CD4-positive, alpha-beta T cell (primary cell): Measurements from ENCODE around the gene HADHB. TPM values are rescaled to one million over a fixed set of nuclear protein-coding genes. Genes with fewer than 3 reads are reported as not detected.

ENCODE experiments used
- ATAC-seq: fragments of 200-7000 bp; cut with Tn5 transposase; one replicate; pipeline ENCODE4 v1.10.0; 2022; ENCODE audit warnings: mild to moderate bottlenecking; ENCODE audit not compliant: poor library complexity
- CTCF ChIA-PET: fragments of 350-600 bp; sonication (Branson Sonifier 250); formaldehyde crosslinking; loops from one replicate; lab custom pipeline; 2021; ENCODE audit warnings: antibody characterized with exemption, inconsistent platforms; lab: Charles Lee
- POLR2A ChIA-PET: fragments of 350-600 bp; sonication (Branson Sonifier 250); formaldehyde crosslinking; loops from one replicate; lab custom pipeline; 2021; ENCODE audit warnings: antibody characterized with exemption, inconsistent platforms; lab: Charles Lee
- DNase-seq, 14 experiments: peaks; one replicate each; pipeline ENCODE4 v3.0.0-alpha.2; 2013 to 2020; ENCODE audit warnings: mixed read lengths in 2 of 14
- H3K27ac ChIP-seq, 2 donors: one replicate each; pipeline versions ENCODE4 v1.5.1 to v1.7.0; 2013; ENCODE audit warnings: low read length in 2 of 2, low read depth in 1 of 2, mild to moderate bottlenecking in 1 of 2
- H3K27me3 ChIP-seq, 2 experiments: 1 replicate in 1 of 2; 2 replicates in 1 of 2; pipeline versions ENCODE4 v1.6.1 to v1.7.0; 2013; ENCODE audit warnings: low read length in 2 of 2, control low read depth in 1 of 2, mild to moderate bottlenecking in 1 of 2, moderate library complexity in 1 of 2; ENCODE audit not compliant: insufficient read depth in 2 of 2, control insufficient read depth in 1 of 2
- H3K36me3 ChIP-seq: one replicate; pipeline ENCODE4 v1.6.1; 2013; ENCODE audit warnings: low read length, control low read depth; ENCODE audit not compliant: insufficient read depth
- H3K4me1 ChIP-seq: one replicate; pipeline ENCODE4 v1.6.1; 2013; ENCODE audit warnings: low read length, control low read depth; ENCODE audit not compliant: insufficient read depth
- H3K4me3 ChIP-seq: one replicate; pipeline ENCODE4 v1.5.1; 2013; ENCODE audit warnings: mild to moderate bottlenecking, low read length, moderate library complexity
- H3K9me3 ChIP-seq, 2 experiments: 1 replicate in 1 of 2; 2 replicates in 1 of 2; pipeline versions ENCODE4 v1.6.1 to v1.7.0; 2013; ENCODE audit warnings: low read length in 2 of 2, mild to moderate bottlenecking in 2 of 2, control low read depth in 1 of 2, moderate library complexity in 1 of 2; ENCODE audit not compliant: control insufficient read depth in 1 of 2, insufficient read depth in 1 of 2
- H3K27ac Mint-ChIP-seq: one replicate; pipeline ENCODE4 v1.8.0; 2020; ENCODE audit warnings: mixed read lengths
- H3K27me3 Mint-ChIP-seq: one replicate; pipeline ENCODE4 v1.8.0; 2021; ENCODE audit warnings: mixed read lengths
- H3K36me3 Mint-ChIP-seq: one replicate; pipeline ENCODE4 v1.8.0; 2021; ENCODE audit warnings: low read depth, mixed read lengths
- H3K4me1 Mint-ChIP-seq: one replicate; pipeline ENCODE4 v1.8.0; 2021; ENCODE audit warnings: low read depth, mixed read lengths
- H3K4me3 Mint-ChIP-seq: one replicate; pipeline ENCODE4 v1.8.0; 2020; ENCODE audit warnings: mild to moderate bottlenecking, mixed read lengths
- H3K9me3 Mint-ChIP-seq: one replicate; pipeline ENCODE4 v1.8.0; 2020; ENCODE audit warnings: mixed read lengths
- intact Hi-C, 2 experiments: fragments of 100-400 bp; cut with DNase I in 1 of 2; cut with micrococcal nuclease in 1 of 2; formaldehyde crosslinking; loops; one replicate each; pipeline versions ENCODE4 v1.15.1 to v1.9.0; 2023 to 2025; cut with DNase I, micrococcal nuclease
- total RNA-seq, 174 experiments: library from RNA in 2 of 174; stranded (reverse) in 2 of 174; gene quantifications; one replicate each; pipeline ENCODE4 v1.2.3 and lab custom pipeline; 2021 to 2026
- TF ChIP-seq, protein P1 (sequence below): fragments of 200-600 bp; IDR thresholded peaks from one replicate; pipeline ENCODE4 v1.8.0; 2022; ENCODE audit warnings: antibody characterized with exemption, mild to moderate bottlenecking

HADHB gene
- total RNA-seq, 2 experiments from 2014 or later: 25.2 to 30.3 TPM

DNA sequence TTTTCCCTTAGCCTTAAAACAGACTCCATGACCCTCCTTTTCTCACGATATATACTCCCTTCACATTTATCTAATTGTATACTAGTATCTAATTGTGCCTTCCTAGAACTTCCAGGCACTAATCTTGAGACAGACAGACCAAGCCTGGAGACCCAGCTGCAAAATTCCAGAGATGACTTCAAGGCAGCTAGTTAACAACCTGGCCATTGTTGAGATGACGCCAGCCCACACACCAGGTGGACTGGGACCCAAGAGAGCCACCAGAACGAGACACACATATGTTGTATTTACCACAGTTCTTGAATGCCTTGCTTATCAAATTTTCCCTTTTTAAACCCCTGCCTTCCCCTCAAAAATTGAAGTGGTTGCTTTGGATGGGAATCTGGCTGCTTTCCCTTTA is 52.3 kb downstream of the HADHB start:
- no peaks in the 10 kb centered on the region for H3K36me3 ChIP-seq
- no peaks in the 10 kb centered on the region for H3K27me3 ChIP-seq
- TF ChIP-seq, protein P1, sequence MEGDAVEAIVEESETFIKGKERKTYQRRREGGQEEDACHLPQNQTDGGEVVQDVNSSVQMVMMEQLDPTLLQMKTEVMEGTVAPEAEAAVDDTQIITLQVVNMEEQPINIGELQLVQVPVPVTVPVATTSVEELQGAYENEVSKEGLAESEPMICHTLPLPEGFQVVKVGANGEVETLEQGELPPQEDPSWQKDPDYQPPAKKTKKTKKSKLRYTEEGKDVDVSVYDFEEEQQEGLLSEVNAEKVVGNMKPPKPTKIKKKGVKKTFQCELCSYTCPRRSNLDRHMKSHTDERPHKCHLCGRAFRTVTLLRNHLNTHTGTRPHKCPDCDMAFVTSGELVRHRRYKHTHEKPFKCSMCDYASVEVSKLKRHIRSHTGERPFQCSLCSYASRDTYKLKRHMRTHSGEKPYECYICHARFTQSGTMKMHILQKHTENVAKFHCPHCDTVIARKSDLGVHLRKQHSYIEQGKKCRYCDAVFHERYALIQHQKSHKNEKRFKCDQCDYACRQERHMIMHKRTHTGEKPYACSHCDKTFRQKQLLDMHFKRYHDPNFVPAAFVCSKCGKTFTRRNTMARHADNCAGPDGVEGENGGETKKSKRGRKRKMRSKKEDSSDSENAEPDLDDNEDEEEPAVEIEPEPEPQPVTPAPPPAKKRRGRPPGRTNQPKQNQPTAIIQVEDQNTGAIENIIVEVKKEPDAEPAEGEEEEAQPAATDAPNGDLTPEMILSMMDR: no peak
- Mint-ChIP-seq H3K27ac (no peak overlapping the region), H3K4me3 (peak overlapping the region; percentile 49), H3K36me3 (no peaks in the 10 kb centered on the region), H3K27me3 (no peaks in the 10 kb centered on the region), H3K4me1 (no peaks in the 10 kb centered on the region), H3K9me3 (no peaks in the 10 kb centered on the region)
- H3K4me3 ChIP-seq: no peak overlapping the region
- DNase-seq (no peak), ATAC-seq (no peak)
- H3K27ac ChIP-seq: no peak overlapping the region
- intact Hi-C loops: loop anchor here in 1 of 2 experiments (5.0 kb wide), 1 partner anchor 50 kb away; the partner anchor contains the start of genes ADGRF3 and SELENOI
- CTCF ChIA-PET: no interaction called here
- POLR2A ChIA-PET: interaction anchor here (0.6 to 3.5 kb wide), 2 partner anchors 112 to 431 kb away, joined by 3 to 22 read pairs; no protein-coding TSS in a partner anchor
- H3K9me3 ChIP-seq: no peaks in the 10 kb centered on the region
- H3K4me1 ChIP-seq: peaks cover 24% of the 10 kb centered on the region

DNA sequence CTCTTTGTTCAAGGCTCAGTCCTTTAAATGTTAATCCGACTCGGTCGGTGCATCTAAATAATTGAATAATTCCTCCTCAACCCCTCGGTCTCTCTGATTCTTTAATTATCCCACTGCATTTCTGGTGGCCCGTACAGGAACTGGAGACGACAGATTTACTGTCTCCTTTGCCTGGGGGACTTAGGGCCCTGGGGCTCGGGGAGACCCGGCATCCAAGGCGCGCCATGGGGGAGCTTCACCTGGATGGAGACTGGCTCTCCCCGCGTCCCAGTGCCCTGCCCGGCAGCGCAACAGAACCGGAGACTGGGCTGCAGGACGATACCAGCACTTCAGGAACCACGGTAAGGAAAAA is 53.5 kb downstream of the HADHB start:
- peaks cover 24% of the 10 kb centered on the region for H3K4me1 ChIP-seq
- no peaks in the 10 kb centered on the region for H3K36me3 ChIP-seq
- Mint-ChIP-seq H3K27me3 (no peaks in the 10 kb centered on the region), H3K4me3 (no peak overlapping the region), H3K36me3 (no peaks in the 10 kb centered on the region), H3K4me1 (no peaks in the 10 kb centered on the region), H3K27ac (no peak overlapping the region), H3K9me3 (no peaks in the 10 kb centered on the region)
- TF ChIP-seq, protein P1: no peak
- no peak for DNase-seq
- CTCF ChIA-PET: no interaction called here
- H3K27me3 ChIP-seq: no peaks in the 10 kb centered on the region
- no peaks in the 10 kb centered on the region for H3K9me3 ChIP-seq
- intact Hi-C loops: loop anchor here in 1 of 2 experiments (2.0 to 5.0 kb wide), 2 partner anchors 49 to 53 kb away; partner anchors contain the start of genes ADGRF3, HADHA, HADHB and SELENOI
- POLR2A ChIA-PET: interaction anchor here (1.0 to 3.5 kb wide), 4 partner anchors 48 to 317 kb away, joined by 3 to 52 read pairs (median 34); partner anchors contain the start of genes ADGRF3, HADHA, HADHB and SELENOI
- peak overlapping the region; percentile 79 for H3K4me3 ChIP-seq
- H3K27ac ChIP-seq: peak overlapping the region; percentile 62 to 65
- ATAC-seq: no peak

DNA sequence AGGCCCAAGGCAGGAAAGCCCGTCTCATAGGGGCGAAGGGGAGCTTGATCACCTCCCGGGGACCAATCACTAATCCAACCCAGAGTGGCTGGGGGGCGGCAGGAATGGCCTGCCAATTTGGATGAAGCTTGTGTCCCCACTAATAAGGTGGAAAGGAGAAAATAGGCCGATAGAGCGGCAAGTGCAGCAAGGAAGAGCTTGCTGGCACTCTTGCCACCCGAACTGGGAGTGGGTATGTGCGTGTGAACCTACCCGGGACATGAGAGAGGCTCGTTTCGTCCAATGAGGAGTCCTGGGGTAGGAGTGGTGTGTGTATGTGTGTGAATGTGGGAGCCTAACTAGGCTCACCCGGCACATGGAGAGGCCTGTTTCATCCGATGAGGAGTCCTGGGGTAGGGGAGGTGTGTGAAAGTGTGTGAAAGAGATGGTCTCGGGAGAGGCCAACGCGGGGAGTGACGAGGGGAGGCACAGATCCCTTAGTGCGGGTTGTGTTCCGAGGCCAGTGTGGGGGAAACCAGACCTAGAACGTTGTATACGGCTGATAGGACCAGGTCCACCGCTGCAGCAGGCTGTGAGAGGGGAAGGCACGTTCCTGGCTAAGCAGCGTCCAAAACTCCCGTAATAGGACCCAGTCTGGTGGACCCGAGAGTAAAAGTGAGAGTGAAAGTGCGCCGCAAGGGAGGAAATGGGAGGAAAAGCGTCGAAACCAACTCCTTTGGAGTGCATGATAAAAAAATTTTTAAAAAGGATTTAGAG is 54.1 kb downstream of the HADHB start:
- Mint-ChIP-seq H3K4me3 (no peak overlapping the region), H3K27ac (no peak overlapping the region), H3K9me3 (no peaks in the 10 kb centered on the region), H3K27me3 (no peaks in the 10 kb centered on the region), H3K36me3 (peaks cover 4% of the 10 kb centered on the region), H3K4me1 (no peaks in the 10 kb centered on the region)
- H3K27ac ChIP-seq: peak overlapping the region; percentile 62 to 65
- ChIA-PET CTCF (interaction anchor here (1.6 kb wide), 1 partner anchor 55 kb away, joined by 4 read pairs; the partner anchor contains the start of genes HADHA and HADHB), POLR2A (interaction anchor here (1.0 to 3.5 kb wide), 6 partner anchors 9 to 317 kb away, joined by 3 to 52 read pairs (median 14); partner anchors contain the start of genes ADGRF3, HADHA, HADHB and SELENOI)
- H3K27me3 ChIP-seq: no peaks in the 10 kb centered on the region
- H3K4me3 ChIP-seq: peak overlapping the region; percentile 79
- TF ChIP-seq, protein P1: no peak
- intact Hi-C loops: loop anchor here in 1 of 2 experiments (1.0 to 5.0 kb wide), 3 partner anchors 31 to 54 kb away; partner anchors contain the start of genes ADGRF3, HADHA, HADHB and SELENOI
- peaks cover 24% of the 10 kb centered on the region for H3K4me1 ChIP-seq
- no peaks in the 10 kb centered on the region for H3K9me3 ChIP-seq
- DNase-seq: peak; percentile 15 to 69 (median 36)
- ATAC-seq: peak; percentile 73
- no peaks in the 10 kb centered on the region for H3K36me3 ChIP-seq
